Colon (tissue), 2 donors: ENCODE data around the gene TRMT112.

Source experiments
- FAIRE-seq: peaks from 2 replicates; lab custom pipeline; 2012; peaks lifted over from hg19 to GRCh38; lab: Jason Lieb, UNC
- donor health status: control.
- donor health status: control.

The TRMT112 gene

DNA sequence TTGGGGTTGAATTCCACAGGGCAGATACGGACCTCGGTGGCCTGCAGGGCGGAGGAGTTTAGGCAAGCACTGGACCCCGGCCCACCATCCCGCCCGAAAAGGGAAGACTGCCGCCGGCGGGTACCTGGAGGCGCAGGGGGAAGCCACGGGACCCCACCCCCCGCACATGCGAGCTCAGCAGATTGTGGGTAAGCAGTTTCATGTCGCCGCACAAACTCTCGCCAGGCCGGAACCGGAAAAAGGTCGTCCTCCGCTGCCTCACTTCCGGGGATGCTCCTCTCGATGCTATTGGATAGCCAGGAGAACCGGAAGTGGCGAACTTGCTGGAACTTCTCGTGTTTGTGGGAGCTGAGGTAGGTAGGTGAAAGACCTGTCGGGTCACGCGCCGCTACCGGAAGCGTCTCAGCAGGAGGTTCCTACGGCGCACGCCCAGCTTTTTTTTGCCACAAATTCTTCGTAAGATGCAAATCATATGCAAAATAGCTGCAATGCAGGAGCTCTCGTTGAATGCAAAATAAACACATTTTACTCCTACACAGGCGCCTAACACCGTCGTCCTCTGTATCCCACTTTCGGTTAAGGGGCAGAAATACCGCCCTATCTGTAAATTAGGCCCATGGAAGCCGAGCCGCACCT, at the start of gene TRMT112:
Gene TRMT112 (minus strand): TSS at position 235 of the 636 bp plus-strand sequence. CDS start 33 bp downstream, at position 202.
- peak; percentile 5 for FAIRE-seq

DNA sequence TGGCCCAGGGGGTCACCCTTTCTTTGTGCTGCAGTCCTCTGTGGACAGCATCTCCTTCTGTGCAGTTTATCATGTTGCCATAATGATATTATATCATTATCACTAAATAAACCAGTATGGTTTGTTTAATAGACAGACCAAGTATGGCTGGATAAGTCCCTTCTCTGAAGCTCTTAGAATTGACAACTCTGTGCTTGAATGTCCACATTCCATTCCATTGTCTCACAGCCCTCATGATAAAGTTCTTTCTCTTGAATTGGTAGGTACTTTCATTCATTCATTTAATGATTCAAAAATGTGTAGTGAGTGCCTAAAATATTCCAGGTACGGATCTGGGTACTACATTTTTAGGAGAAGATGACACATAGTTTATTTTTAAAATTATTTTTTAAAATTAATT, 49.4 kb upstream of the TRMT112 start:
- no peak for FAIRE-seq

DNA sequence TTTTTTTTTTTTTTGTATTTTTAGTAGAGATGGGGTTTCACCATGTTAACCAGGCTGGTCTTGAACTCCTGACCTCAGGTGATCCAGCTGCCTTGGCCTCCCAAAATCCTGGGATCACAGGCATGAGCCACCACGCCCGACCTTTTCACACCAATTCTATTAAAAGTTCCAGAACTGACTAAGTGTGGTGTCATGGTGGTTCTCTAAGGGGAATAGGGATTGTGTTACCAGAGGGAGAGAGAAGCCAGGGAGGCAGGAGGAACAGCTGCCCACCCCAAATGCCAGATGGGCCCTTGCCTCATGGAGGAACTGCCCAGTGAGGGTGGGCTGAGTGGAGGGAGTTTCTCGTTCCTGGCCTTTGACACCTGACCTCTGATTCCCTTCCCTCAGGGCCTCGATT, 47.6 kb upstream of the TRMT112 start:
- FAIRE-seq = no peak

DNA sequence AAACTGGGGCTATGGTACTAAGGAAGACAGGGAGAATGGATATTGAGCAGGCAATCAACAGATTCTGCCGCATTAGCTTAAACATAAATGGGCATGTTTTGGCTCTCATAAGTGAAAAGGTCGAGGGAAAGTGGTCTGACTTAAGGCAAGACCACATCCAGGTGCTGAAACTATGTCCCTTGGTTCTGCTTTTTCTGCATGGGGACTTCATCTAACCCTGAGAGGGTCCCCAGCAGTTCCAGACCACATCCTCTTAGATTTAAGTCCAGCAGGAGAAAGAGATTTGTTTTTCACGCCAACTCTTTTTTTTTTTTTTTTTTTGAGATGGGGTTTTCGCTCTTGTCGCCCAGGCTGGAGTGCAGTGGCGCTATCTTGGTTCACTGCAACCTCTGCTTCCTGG, 47.1 kb upstream of the TRMT112 start:
- FAIRE-seq = no peak

DNA sequence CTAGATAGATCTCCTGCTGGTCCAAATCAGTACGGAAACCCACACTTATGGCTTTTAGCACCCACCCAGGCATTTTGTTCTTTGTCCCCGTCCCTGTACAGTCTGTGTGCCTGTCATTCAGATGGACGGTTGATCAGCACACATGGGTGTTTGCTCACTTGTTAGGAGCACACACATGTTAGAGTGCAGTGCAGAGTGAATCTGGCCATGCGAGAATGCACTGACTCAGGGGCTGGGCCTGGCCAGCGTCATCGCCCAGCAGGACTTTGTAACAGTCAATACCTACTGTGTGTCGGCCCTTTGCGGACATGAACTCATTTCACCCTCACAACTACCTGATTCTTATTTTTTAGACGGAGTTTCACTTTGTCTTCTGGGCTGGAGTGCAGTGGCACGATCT, 45.0 kb upstream of the TRMT112 start:
- FAIRE-seq = no peak

DNA sequence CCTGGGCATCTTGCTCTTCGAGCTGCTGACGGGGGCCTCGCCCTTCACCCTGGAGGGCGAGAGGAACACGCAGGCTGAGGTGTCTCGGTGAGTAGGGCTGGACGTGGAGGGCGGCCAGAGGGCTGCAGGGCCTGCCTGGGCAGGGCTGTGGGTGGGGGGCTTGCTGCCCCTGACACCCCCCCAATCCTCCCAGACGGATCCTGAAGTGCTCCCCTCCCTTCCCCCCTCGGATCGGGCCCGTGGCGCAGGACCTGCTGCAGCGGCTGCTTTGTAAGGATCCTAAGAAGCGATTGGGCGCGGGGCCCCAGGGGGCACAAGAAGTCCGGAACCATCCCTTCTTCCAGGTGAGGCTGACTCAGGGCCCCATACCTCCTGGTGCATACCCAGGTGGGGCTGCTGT, 44.3 kb upstream of the TRMT112 start:
- no peak for FAIRE-seq

DNA sequence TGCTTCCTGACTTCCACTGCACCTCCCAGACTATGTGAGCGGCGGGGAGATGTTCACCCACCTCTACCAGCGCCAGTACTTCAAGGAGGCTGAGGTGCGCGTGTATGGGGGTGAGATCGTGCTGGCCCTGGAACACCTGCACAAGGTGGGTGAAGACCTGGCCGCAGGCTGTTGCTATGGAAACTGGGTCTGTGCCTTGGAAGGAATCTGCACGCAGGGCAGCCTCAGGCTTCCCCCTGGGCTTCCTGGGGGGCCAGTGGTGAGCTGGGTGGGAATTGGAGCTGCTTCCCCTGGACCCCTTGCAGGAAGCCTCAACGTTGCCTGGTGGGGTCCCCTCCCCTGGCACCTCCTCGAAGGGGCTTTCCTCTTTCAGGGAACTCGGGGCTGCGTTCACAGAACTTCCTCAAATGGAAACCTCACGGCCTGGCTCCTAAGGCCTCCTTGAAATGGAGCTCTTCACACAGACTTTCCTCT, 43.1 kb upstream of the TRMT112 start:
- no peak for FAIRE-seq

DNA sequence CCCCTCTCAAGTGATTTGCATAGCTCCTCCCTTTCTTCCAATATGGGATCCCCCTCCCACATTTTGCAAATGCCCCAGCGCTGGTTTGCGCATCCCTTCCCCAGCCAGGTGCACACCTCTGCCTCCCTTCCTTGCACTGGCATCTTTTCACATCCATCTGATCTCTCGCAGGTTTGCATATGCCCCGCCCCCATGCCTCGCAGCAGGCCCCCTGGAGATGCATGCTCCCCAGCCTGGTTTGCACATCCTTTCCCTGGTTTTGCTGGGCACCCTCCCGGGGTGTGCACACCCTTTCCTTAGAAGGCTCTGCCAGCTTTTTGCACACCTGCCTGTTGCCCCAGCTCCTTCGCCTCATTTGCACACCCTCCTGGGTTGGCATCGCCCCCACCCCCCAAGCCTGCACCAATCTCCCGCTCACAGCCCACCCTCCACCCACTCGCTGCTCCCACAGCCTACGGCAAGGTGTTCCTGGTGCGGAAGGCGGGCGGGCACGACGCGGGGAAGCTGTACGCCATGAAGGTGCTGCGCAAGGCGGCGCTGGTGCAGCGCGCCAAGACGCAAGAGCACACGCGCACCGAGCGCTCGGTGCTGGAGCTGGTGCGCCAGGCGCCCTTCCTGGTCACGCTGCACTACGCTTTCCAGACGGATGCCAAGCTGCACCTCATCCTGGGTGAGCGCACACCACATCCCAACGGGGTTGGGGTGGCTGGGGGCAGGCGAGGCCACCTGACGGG, 42.5 kb upstream of the TRMT112 start:
- FAIRE-seq = no peak

DNA sequence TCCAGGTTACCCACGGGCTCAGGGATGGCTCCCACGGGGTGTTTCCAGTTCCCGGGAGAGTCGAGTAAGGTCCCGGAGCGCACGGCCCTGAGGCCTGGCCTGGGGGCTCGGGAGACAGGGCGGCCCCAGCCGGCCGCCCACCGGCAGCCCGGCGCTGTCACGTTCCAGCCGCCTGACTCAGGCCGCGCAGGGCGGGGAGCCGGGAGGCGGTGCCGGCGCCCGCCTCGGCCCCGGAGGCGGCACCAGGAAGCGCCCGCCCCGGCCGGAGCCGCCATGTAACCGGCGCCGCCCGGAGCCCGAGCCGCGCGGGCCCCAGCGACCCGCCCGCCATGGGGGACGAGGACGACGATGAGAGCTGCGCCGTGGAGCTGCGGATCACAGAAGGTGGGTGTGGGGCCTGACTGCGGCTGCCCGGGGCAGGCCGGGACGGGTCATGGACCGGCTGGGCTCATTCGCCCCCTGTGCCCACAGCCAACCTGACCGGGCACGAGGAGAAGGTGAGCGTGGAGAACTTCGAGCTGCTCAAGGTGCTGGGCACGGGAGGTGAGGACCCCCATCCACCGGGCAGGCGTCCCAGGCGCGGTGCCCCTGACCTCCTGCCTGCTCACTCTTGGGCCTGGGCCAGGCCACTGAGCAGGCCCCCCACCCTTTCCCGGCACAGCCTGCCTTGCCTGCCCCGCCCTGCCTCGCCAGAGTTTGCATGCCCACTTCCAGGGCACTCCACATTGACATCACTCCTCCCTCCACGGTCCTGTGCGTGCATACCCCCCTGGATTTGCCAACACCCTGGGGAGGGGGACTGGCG, 41.8 kb upstream of the TRMT112 start, which contains the start of gene RPS6KA4:
Gene RPS6KA4 (plus strand): TSS at position 256 of the 805 bp plus-strand sequence. CDS start 74 bp downstream, at position 330.
- FAIRE-seq = no peak

DNA sequence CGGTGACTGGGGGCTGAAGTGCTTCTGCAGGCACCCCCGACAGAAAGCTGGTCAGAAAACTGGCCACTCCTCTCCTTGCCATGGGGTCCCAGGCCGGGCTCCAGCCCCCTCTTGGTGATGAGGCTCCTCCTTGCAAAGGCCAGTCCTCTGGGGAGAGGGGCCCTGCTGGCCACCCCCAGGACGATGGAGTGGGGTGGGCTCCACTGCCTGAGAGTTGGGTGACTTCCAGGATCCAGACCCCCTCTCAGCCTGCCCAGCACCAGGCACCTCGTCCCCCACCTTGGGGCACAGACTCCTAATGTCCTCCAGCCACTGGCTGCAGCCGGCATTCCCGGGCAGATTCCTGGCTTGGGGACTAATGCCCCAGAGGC, 41.2 kb upstream of the TRMT112 start:
- no peak for FAIRE-seq

DNA sequence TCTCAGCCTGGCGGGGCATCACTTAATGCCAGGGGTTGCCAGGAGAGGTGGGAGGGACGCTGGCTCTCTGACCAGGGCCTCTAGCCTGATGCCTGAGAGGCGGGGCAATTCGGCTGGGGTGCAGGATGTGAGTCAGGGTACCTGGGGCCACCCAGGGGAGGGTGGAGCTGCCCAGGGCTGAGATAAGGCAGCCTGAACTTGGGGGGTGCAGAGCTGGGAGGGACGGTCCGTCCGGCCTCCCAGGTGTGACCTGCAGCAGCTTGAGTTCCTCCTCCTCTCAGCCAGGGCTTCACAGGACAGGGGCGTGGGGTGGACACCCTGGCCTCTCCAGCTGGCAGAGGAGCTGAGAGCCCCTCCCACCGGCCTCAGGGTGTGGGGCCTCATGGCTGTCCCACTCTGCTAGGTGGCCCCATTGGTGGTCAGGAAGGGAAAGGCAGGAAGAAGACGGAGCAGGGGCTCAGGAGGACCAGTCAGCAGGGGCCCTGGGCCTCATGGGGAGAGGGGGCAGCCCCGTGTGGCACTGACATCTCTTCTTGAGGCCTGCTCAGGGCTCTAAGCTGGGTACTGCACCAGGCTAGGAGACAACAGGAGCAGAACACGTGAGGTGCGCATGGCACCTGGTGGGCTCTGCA, 40.7 kb upstream of the TRMT112 start:
- no peak for FAIRE-seq

DNA sequence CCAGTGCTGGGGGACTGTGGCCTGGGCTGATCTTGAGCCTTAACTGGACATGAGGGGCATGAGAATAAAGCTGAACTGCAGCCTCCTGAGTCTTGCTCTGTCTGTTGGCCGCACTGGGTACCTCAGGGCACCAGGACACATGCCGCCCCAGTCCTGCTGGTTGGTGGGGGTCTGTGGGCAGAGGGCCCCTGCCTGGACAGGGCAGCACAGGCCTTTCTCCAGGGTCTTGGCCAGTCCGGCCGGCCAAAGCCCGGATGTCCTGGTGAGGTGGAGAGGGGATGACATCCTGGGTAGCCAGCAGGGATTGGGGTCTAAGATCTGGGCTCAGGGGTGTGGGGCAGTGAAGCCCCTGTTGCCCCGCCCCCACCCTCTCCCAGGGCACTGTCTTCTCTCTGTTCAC, 40.1 kb upstream of the TRMT112 start:
- FAIRE-seq = no peak

DNA sequence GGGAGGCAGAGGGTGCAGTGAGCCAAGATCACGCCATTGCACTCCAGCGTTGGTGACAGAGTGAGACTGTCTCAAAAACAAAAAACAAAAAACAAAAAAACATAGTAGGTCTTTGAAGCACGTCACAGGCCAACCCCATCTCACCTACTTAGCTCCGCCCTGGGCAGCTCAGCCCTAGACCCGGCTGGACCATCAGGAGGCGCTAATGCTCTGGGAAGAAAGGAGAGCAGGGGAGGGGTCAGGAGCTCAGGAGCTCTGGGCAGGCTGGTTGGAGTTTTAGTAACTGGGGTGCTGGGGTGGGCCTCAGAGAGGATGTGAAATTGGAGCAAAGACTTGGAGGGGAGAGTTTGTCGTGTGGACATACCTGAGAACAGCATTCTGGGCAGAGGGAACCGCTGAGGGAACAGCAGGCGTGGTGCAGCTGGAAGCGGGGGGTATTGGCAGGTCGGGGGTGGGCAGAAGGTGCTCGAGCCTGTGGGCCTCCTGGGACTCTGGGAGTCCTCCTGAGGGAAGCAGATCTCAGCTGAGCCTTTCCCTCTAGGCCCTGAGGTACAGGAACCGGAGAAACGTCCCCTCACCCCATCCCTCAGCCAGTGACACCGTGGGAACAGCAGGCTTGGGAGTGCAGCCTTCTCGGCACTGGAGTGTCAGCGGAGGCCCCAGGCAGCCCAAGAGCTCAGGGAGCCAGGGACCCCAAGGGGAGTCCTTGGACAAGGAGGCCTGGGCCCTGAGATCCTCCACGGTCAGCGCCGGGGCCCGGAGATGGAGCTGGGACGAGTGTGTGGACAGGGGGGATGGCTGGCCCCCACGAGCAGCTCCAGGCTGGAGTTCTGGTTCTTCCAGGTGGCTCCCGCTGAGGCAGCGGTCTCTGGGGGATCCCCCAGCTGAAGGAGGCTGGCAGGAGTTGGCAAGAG, 39.4 kb upstream of the TRMT112 start:
- no peak for FAIRE-seq

DNA sequence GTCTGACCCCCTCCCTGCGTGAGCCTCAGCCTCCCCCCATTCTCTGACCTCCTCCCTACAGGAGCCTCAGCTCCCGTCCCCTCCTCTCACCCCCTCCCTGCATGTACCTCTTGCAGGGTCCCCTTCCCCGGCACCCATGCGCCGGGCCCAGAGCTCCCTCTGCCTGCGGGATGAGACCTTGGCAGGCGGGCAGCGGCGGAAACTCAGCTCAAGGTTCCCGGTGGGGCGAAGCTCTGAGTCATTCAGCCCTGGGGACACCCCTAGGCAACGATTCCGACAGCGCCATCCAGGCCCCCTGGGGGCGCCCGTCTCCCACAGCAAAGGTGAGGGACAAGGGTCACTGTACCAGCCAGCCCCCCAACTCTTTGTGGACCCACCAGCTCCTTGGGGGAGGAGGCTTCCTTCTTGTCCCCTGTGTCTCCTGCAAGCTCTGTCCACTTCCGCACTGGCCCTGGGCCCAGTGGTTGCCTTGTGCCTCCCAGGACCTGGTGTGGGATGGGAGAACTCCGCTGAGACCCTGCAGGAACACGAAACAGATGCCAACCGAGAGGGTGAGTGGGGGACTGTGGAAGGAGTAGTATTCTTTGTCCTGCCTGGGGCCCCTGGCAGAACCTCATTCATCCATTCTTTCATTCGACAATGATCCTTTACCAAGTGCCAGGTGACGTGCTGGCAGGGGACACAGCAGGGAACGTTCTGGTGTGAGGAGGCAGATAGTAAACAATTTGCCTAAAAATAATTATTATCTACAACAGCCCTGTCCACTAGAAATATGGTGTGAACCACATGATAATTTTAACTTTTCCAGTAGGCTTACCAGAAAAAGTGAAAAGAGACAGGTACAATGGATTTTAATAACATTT, 38.0 kb upstream of the TRMT112 start:
- no peak for FAIRE-seq

DNA sequence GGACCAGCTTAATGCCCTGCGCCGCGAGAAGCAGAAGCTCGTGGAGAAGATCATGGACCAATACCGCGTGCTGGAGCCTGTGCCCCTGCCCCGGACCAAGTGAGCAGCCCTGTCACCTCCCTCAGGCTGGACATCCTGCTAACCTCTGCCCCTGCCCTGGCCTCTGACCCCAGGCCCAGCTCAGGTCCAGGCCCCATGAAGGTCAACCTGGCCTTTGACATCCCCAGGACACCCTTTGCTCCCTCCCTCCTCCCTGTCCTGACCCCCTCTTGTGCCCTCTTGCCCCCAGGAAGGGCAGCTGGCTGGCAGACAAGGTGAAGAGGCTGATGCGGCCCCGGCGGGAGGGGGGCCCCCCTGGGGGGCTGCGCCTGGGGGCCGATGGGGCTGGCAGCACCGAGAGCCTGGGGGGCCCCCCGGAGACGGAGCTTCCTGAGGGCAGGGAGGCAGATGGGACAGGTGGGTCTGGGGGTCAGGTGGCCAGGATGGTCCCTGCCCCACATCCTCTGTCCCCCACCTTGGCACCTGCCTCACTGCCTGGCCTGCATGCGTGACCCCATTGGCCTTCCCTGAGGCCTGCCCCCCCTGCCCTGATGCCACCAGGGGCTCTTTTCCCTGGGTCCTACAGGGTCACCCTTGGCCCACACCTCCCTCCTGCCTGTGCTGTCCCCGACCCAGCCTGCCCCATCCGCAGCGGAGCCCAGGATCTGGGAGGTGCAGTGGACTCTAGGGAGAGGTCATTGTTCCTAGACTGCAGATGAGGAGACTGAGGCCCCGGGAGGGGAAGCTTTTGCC, 36.6 kb upstream of the TRMT112 start:
- no peak for FAIRE-seq

DNA sequence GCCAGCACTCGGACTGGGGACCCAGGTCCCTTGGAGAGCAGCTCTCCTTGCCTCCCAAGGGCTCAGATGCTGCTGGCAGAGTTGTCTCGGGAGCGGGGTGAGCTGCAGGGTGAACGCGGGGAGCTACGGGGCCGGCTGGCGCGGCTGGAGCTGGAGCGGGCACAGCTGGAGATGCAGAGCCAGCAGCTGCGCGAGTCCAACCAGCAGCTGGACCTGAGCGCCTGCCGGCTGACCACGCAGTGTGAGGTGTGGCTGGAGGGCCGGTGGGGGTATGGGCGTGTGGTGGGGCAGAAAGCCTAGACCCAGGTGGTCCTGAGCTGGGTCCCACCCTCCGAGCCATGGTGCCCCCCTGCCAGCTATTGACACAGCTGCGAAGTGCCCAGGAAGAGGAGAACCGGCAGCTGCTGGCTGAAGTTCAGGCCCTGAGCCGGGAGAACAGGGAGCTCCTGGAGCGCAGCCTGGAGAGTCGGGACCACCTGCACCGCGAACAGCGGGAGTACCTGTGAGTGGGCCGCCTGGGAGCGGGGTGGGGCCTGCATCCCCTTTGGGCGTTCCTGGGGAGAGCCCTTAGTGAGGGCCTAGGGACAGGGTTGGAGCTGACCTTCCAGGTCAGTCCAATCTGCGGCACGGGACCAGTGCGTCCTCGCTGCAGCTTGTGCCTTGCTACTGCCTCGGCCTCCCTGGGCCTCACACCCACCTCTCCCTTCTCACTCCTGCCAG, 35.8 kb upstream of the TRMT112 start:
- FAIRE-seq = no peak

DNA sequence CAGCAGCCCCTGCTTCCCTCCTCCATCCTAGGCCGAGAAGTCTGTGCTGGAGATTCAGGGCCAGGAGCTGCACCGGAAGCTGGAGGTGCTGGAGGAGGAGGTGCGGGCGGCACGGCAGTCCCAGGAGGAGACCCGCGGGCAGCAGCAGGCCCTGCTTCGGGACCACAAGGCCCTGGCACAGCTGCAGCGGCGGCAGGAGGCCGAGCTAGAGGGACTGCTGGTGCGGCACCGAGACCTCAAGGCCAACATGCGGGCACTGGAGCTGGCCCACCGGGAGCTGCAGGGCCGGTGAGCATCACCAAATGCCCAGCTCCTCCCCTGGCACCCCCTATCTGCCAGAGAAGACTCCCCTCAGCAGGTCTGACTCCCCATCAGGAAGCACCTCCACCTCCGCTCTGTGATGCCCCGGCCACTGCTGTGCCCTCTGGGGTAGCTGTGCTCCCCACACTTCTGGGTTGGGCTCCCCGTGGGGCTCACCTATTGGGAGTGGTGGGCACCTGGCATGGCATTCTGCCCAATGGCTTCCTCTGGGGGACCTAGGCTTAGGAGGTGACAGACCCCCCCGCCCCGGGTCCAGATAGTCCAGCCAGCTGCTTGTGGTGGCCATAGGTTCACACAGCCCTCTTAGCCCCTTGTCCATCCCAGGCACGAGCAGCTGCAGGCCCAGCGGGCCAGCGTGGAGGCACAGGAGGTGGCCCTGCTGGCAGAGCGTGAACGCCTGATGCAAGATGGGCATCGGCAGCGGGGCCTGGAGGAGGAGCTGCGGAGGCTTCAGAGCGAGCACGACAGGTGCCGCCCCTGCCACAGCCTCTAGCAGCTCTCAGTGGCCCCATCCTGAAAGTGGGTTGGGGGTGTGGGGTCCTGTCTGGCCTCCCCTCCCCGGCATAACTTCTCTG, 35.0 kb upstream of the TRMT112 start:
- FAIRE-seq = no peak

DNA sequence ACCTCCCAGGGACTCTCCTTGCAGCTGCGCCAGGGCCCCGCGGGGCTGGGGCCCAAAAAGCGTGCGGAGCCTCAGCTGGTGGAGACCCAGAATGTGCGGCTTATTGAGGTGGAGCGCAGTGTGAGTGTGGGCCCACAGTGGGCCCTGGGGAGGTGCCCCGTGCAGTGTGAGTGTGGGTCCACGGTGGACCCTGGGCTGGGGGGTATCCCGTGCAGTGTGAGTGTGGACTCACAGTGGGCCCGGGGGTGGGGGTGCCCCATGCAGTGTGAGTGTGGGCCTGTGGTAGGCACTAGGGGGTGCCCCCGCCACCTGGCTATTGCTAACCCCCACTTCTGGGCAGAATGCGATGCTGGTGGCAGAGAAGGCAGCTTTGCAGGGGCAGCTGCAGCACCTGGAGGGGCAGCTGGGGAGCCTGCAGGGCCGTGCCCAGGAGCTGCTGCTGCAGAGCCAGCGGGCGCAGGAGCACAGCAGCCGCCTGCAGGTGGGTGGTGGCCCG, 33.8 kb upstream of the TRMT112 start:
- no peak for FAIRE-seq
